HFFc6 (cell line): ENCODE data around the gene STXBP2. TPM values are rescaled to one million over a fixed set of nuclear protein-coding genes. Genes with fewer than 3 reads are reported as not detected.

Experiments used
- DNase-seq: peaks from one replicate; pipeline ENCODE4 v3.0.0-alpha.2; 2018
- H3K27ac Mint-ChIP-seq: 2 replicates; pipeline ENCODE4 v1.8.0; 2020; ENCODE audit warnings: mild to moderate bottlenecking, mixed read lengths
- H3K27me3 Mint-ChIP-seq: 2 replicates; pipeline ENCODE4 v1.8.0; 2021; ENCODE audit warnings: mild to moderate bottlenecking, moderate library complexity, mixed read lengths; ENCODE audit not compliant: insufficient read depth
- H3K36me3 Mint-ChIP-seq: 2 replicates; pipeline ENCODE4 v1.8.0; 2021; ENCODE audit warnings: low read depth, mixed read lengths
- H3K4me1 Mint-ChIP-seq: 2 replicates; pipeline ENCODE4 v1.8.0; 2020; ENCODE audit warnings: low read depth, mixed read lengths
- H3K4me3 Mint-ChIP-seq: 2 replicates; pipeline ENCODE4 v1.8.0; 2020; ENCODE audit warnings: mild to moderate bottlenecking, moderate library complexity, mixed read lengths
- H3K9me3 Mint-ChIP-seq: 2 replicates; pipeline ENCODE4 v1.8.0; 2020; ENCODE audit warnings: mild to moderate bottlenecking, mixed read lengths
- microRNA-seq: library from miRNA; unstranded; fragments of <30 nt; microRNA quantifications from one replicate; pipeline ENCODE4, GENCODE V29; 2019
- total RNA-seq, 6 experiments: library from RNA; stranded (reverse); fragmentation: NEBNext Ultra II Directional; extraction: Animal tissue kit (Norgen Biotek cat#: 25700); gene quantifications; 2 replicates in 1 of 6; 3 replicates in 5 of 6; pipeline ENCODE4 v1.2.3, GENCODE V29; 2021
- TF ChIP-seq, protein P1 (sequence below): fragments of 200-600 bp; sonication (generic); IDR thresholded peaks from 2 replicates; pipeline ENCODE4 v1.5.0; 2021; ENCODE audit warnings: antibody characterized with exemption, mild to moderate bottlenecking

The STXBP2 gene
- total RNA-seq, 6 experiments from 2014 or later: 1.8 to 6.7 (median 4.4) TPM

DNA sequence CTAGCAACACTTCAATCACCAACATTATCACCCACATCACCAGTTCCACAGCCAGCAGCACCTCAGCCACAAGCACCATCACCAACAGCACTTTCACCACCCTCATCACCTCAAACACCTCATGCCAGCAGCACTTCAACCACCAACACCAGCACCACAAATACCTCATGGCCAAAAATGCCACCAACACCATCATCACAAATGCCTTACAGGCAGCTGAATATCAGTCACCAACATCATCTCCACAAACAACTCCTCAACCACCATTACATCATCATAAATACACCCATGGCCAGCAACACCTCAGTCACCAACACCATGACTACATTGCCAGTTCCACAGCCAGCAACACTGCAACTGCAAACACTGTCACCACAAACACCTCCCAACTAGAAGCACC lies 54.6 kb downstream of the STXBP2 start:
- Mint-ChIP-seq H3K4me3 (no peak overlapping the region), H3K27ac (no peak overlapping the region), H3K9me3 (no peaks in the 10 kb centered on the region), H3K36me3 (no peaks in the 10 kb centered on the region), H3K27me3 (peaks cover 3% of the 10 kb centered on the region), H3K4me1 (no peaks in the 10 kb centered on the region)
- DNase-seq: no peak
- TF ChIP-seq, protein P1, sequence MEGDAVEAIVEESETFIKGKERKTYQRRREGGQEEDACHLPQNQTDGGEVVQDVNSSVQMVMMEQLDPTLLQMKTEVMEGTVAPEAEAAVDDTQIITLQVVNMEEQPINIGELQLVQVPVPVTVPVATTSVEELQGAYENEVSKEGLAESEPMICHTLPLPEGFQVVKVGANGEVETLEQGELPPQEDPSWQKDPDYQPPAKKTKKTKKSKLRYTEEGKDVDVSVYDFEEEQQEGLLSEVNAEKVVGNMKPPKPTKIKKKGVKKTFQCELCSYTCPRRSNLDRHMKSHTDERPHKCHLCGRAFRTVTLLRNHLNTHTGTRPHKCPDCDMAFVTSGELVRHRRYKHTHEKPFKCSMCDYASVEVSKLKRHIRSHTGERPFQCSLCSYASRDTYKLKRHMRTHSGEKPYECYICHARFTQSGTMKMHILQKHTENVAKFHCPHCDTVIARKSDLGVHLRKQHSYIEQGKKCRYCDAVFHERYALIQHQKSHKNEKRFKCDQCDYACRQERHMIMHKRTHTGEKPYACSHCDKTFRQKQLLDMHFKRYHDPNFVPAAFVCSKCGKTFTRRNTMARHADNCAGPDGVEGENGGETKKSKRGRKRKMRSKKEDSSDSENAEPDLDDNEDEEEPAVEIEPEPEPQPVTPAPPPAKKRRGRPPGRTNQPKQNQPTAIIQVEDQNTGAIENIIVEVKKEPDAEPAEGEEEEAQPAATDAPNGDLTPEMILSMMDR: no peak

DNA sequence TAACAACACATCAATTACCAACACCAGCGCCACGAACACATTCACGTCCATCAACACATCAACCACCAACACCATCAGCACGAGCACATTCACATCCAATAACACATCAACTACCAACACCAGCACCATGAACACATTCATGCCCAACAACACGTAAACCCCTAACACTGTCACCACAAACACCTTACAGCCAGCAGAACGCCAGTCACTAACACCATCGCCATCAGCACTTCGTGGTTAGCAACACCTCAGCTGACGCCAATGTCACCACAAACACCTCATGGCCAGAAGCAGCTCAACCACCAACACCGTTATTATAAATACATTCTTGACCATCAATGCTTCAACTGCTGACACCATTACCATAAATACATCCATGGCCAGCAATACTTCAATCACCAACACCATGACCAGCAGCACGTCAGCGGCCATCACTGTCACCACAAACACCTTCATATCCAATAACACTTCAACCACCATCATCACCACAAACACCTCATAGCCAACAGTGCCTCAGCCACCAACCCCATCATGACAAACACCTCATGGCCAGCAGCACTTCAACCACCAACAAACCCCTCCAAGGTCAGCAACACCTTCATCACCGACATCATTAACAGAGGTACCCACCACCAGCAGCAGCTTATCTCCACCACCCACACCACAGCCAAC lies 55.6 kb downstream of the STXBP2 start:
- peaks cover 11% of the 10 kb centered on the region for H3K27me3 Mint-ChIP-seq
- H3K4me3 Mint-ChIP-seq: no peak overlapping the region
- H3K27ac Mint-ChIP-seq: no peak overlapping the region
- H3K4me1 Mint-ChIP-seq: no peaks in the 10 kb centered on the region
- H3K36me3 Mint-ChIP-seq: no peaks in the 10 kb centered on the region
- TF ChIP-seq, protein P1: no peak
- DNase-seq: no peak
- H3K9me3 Mint-ChIP-seq: no peaks in the 10 kb centered on the region

GRCh38 chr19:7694499-7694898 lies 57.6 kb downstream of the STXBP2 start:
- Mint-ChIP-seq H3K9me3 (no peaks in the 10 kb centered on the region), H3K36me3 (no peaks in the 10 kb centered on the region), H3K4me1 (no peaks in the 10 kb centered on the region), H3K4me3 (no peak overlapping the region), H3K27me3 (peaks cover 14% of the 10 kb centered on the region), H3K27ac (no peak overlapping the region)
- no peak for DNase-seq
- TF ChIP-seq, protein P1: no peak

Small RNA genes lying within 50 kb of the gene (microRNA-seq; reads per million reads assigned to microRNA genes)
- not detected for gene MIR6792

Other genes with a start within 250 kb of the STXBP2 start
- 1 to 10 TPM in 3 of 6 experiments, under 1 TPM in 3; 0.51 to 2.8 (median 1.0) TPM for gene PEX11G, start 148.1 kb upstream of the STXBP2 start, total RNA-seq
- 10 to 100 TPM; 30.0 to 41.1 (median 35.8) TPM for gene ZNF358, start 121.0 kb upstream of the STXBP2 start, total RNA-seq
- 10 to 100 TPM; 18.2 to 28.7 (median 21.3) TPM for gene MCOLN1, start 114.5 kb upstream of the STXBP2 start, total RNA-seq
- gene PNPLA6, start 101.4 kb upstream of the STXBP2 start, total RNA-seq: 100 to 1,000 TPM; 123 to 157 (median 138) TPM
- gene CAMSAP3, start 41.2 kb upstream of the STXBP2 start, total RNA-seq: not detected
- 10 to 100 TPM; 35.1 to 39.8 (median 36.3) TPM for gene XAB2, start 7.6 kb upstream of the STXBP2 start, total RNA-seq
- gene PET100, start 7.3 kb upstream of the STXBP2 start, total RNA-seq: 100 to 1,000 TPM in 5 of 6 experiments, 10 to 100 TPM in 1; 82.1 to 138 (median 110) TPM
- not detected for gene PCP2, start 3.4 kb upstream of the STXBP2 start, total RNA-seq
- gene RETN, start 31.9 kb downstream of the STXBP2 start, total RNA-seq: not detected
- gene MCEMP1, start 40.0 kb downstream of the STXBP2 start, total RNA-seq: not detected
- gene TRAPPC5, start 43.7 kb downstream of the STXBP2 start, total RNA-seq: 100 to 1,000 TPM; 143 to 179 (median 159) TPM
- not detected for gene FCER2, start 65.0 kb downstream of the STXBP2 start, total RNA-seq
- gene CLEC4G, start 95.0 kb downstream of the STXBP2 start, total RNA-seq: not detected
- not detected for gene CD209, start 110.4 kb downstream of the STXBP2 start, total RNA-seq
- gene CLEC4M, start 126.1 kb downstream of the STXBP2 start, total RNA-seq: not detected
- gene EVI5L, start 193.1 kb downstream of the STXBP2 start, total RNA-seq: 10 to 100 TPM; 26.4 to 33.0 (median 27.7) TPM
- gene PRR36, start 237.3 kb downstream of the STXBP2 start, total RNA-seq: under 1 TPM in 4 of 6 experiments, not detected in 2; 0.05 to 0.18 (median 0.09) TPM